ENCODE results near the gene CDC37.

- TF ChIP-seq CTCF (IDR thresholded peaks at IDR 0.05) (no peak), POLR2A (IDR thresholded peaks at IDR 0.05) (no peak), POLR2AphosphoS5 (IDR thresholded peaks at IDR 0.05) (no peak)
Measured at GRCh38 chr19:10356431-10356830, 46.9 kb downstream of the CDC37 start.

Measured in upper lobe of left lung (tissue), 4 donors.